GM21515 (cell line): ENCODE data around the gene PEF1.

ENCODE experiments used
- ATAC-seq: cut with Tn5 transposase; IDR thresholded peaks from one replicate; pipeline ENCODE4 v1.9.1; 2021; ENCODE audit not compliant: unreplicated experiment

PEF1 gene

GRCh38 chr1:31644560-31645273 lies at the start of gene PEF1:
Gene PEF1 (minus strand): TSS chr1:31644876. CDS start chr1:31644864, 12 bp downstream.
- ATAC-seq: peak; percentile 93

GRCh38 chr1:31693231-31693630 lies 48.6 kb upstream of the PEF1 start:
- ATAC-seq: no peak

- ATAC-seq: no peak
Observed at GRCh38 chr1:31691951-31692350, 47.3 kb upstream of the PEF1 start.

- ATAC-seq: no peak
Observed at GRCh38 chr1:31691446-31691845, 46.8 kb upstream of the PEF1 start.

GRCh38 chr1:31690921-31691320 lies 46.2 kb upstream of the PEF1 start:
- no peak for ATAC-seq

- ATAC-seq: no peak
Observed at GRCh38 chr1:31689854-31690253, 45.2 kb upstream of the PEF1 start.

GRCh38 chr1:31689379-31689778 lies 44.7 kb upstream of the PEF1 start:
- no peak for ATAC-seq

- ATAC-seq: no peak
Observed at GRCh38 chr1:31688233-31688918, 43.7 kb upstream of the PEF1 start.

GRCh38 chr1:31687601-31688000 lies 42.9 kb upstream of the PEF1 start:
- ATAC-seq: no peak

- no peak for ATAC-seq
Observed at GRCh38 chr1:31685795-31686194, 41.1 kb upstream of the PEF1 start.

GRCh38 chr1:31683997-31684396 lies 39.3 kb upstream of the PEF1 start:
- ATAC-seq: no peak

- no peak for ATAC-seq
Observed at GRCh38 chr1:31681415-31681814, 36.7 kb upstream of the PEF1 start.

- no peak for ATAC-seq
Observed at GRCh38 chr1:31679676-31680230, 35.1 kb upstream of the PEF1 start.

GRCh38 chr1:31679091-31679490 lies 34.4 kb upstream of the PEF1 start:
- ATAC-seq: no peak

- no peak for ATAC-seq
Observed at GRCh38 chr1:31678681-31679080, 34.0 kb upstream of the PEF1 start.

GRCh38 chr1:31677949-31678348 lies 33.3 kb upstream of the PEF1 start:
- ATAC-seq: no peak

- no peak for ATAC-seq
Observed at GRCh38 chr1:31677401-31677800, 32.7 kb upstream of the PEF1 start.

- no peak for ATAC-seq
Observed at GRCh38 chr1:31675756-31676155, 31.1 kb upstream of the PEF1 start.

GRCh38 chr1:31675161-31675560 lies 30.5 kb upstream of the PEF1 start:
- no peak for ATAC-seq

GRCh38 chr1:31674626-31675025 lies 29.9 kb upstream of the PEF1 start:
- no peak for ATAC-seq

GRCh38 chr1:31673433-31673832 lies 28.8 kb upstream of the PEF1 start:
- ATAC-seq: no peak

- ATAC-seq: no peak
Observed at GRCh38 chr1:31672986-31673385, 28.3 kb upstream of the PEF1 start.
